ENCODE measurements around the gene PARP3.
A peak's percentile ranks its signal among the peaks of the same experiment; 100 is the strongest.
"Not testable (repeated sequence)": the region's sequence is repeated elsewhere in the genome, so short reads cannot be mapped to it uniquely, and the experiment has no call there.

The PARP3 gene

DNA sequence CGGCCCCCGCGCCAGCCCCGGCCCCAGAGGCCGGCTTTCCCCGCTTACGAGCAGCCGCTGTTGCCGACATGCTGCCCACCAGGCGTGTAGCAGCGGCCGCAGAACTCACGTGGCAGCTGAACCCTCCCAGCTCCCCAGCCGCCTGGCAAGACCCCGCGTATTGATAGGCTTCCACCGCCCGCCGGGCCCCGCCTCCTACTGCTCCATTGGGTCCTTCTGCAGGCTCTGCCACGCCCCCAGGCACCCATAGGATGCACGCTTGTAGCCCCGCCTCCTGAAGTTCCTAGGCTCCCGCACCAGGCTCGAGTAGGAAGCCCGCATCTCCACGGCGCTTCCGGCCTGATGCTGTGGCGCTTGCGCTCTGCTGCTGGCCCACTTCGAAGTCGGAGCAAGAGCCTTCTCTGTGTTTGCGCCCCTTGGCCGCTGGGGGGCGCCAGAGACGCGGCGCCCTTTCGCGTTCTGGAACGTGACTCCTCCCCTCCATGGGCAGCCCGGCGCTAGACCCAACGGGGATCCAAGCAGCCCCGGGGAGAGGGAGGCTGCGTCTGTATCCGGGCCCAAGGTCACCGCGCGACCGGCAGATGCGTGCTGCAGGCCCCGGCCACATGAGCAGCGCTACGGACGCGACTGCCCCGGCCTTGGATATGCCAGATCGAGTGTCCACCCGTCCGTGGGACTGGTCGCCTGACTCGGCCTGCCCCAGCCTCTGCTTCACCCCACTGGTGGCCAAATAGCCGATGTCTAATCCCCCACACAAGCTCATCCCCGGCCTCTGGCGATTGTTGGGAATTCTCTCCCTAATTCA is at the start of gene PARP3, which contains the start of gene RRP9:
Gene PARP3, plus strand, starts transcription at position 566 of the 805 bp plus-strand sequence. CDS start 993 bp downstream, outside the sequence.
Gene RRP9, minus strand, starts transcription at position 107 of the 805 bp plus-strand sequence. Its CDS starts 37 bp downstream, at position 70.
- no peaks in the 10 kb centered on the region for H3K27me3 Mint-ChIP-seq (ENCODE audit: low read depth)
- H3K27ac Mint-ChIP-seq, result peak within 1 kb of the TSS; percentile 71 to 90 (median 86)
- H3K4me3 Mint-ChIP-seq, result peak within 1 kb of the TSS; percentile 87 to 94 (median 93)
- H3K4me1 Mint-ChIP-seq, result peaks cover 25% of the 10 kb centered on the region
- no peaks in the 10 kb centered on the region for H3K9me3 Mint-ChIP-seq
- TF ChIP-seq, protein P1, sequence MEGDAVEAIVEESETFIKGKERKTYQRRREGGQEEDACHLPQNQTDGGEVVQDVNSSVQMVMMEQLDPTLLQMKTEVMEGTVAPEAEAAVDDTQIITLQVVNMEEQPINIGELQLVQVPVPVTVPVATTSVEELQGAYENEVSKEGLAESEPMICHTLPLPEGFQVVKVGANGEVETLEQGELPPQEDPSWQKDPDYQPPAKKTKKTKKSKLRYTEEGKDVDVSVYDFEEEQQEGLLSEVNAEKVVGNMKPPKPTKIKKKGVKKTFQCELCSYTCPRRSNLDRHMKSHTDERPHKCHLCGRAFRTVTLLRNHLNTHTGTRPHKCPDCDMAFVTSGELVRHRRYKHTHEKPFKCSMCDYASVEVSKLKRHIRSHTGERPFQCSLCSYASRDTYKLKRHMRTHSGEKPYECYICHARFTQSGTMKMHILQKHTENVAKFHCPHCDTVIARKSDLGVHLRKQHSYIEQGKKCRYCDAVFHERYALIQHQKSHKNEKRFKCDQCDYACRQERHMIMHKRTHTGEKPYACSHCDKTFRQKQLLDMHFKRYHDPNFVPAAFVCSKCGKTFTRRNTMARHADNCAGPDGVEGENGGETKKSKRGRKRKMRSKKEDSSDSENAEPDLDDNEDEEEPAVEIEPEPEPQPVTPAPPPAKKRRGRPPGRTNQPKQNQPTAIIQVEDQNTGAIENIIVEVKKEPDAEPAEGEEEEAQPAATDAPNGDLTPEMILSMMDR (IDR thresholded peaks at IDR 0.05; ENCODE audit: unreplicated experiment in 3 of 3), result peak; percentile 100
- peaks cover 9% of the 10 kb centered on the region for H3K36me3 Mint-ChIP-seq (ENCODE audit: low read depth)

DNA sequence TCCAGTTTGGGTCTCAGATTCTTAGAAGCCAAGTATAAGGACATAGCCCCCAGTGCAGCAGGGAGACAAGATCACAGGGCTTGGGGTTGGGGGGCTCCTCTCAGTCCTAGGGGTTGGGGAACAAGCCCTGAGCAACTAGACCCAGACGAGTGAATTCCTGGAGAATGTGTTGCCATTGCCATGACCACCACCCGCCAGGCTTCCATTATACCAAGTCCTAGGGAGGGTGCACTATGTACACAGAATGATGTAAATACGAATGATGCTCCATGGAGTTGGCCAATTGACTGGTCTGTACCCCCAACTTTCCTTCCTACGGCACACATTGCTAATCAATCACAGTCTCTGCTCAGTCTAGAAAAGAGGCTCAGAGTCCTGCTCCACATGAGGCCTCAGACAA is 47.8 kb upstream of the PARP3 start:
- no peak overlapping the region for H3K27ac Mint-ChIP-seq
- peaks cover 19% of the 10 kb centered on the region for H3K27me3 Mint-ChIP-seq (ENCODE audit: low read depth)
- H3K4me3 Mint-ChIP-seq, result no peak overlapping the region
- TF ChIP-seq, protein P1 (IDR thresholded peaks at IDR 0.05; ENCODE audit: unreplicated experiment in 3 of 3), result no peak
- no peaks in the 10 kb centered on the region for H3K4me1 Mint-ChIP-seq
- no peaks in the 10 kb centered on the region for H3K36me3 Mint-ChIP-seq (ENCODE audit: low read depth)
- H3K9me3 Mint-ChIP-seq, result no peaks in the 10 kb centered on the region

DNA sequence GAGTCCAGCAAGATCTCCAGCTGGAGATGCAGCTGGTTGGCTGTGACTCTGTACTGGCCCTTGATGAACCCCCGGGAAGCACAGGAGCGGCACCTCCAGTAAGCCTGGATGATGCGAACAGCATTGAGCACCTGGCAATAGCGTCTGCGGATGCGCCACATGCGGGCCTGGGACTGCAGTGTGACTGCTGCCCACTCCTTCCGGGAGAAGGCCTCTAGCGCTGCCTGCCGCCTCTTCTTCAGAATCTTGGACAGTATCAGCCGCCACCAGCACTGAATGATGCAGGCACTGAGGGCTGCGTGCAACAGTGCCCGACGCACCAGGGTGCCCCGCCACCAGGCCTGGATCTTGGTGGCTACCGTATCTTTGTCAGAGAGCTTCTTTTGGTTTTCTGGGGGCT is 47.2 kb upstream of the PARP3 start:
- H3K27me3 Mint-ChIP-seq (ENCODE audit: low read depth), result peaks cover 21% of the 10 kb centered on the region
- no peak overlapping the region for H3K27ac Mint-ChIP-seq
- H3K4me3 Mint-ChIP-seq, result no peak overlapping the region
- no peaks in the 10 kb centered on the region for H3K36me3 Mint-ChIP-seq (ENCODE audit: low read depth)
- no peaks in the 10 kb centered on the region for H3K9me3 Mint-ChIP-seq
- no peaks in the 10 kb centered on the region for H3K4me1 Mint-ChIP-seq
- TF ChIP-seq, protein P1 (IDR thresholded peaks at IDR 0.05; ENCODE audit: unreplicated experiment in 3 of 3), result no peak

DNA sequence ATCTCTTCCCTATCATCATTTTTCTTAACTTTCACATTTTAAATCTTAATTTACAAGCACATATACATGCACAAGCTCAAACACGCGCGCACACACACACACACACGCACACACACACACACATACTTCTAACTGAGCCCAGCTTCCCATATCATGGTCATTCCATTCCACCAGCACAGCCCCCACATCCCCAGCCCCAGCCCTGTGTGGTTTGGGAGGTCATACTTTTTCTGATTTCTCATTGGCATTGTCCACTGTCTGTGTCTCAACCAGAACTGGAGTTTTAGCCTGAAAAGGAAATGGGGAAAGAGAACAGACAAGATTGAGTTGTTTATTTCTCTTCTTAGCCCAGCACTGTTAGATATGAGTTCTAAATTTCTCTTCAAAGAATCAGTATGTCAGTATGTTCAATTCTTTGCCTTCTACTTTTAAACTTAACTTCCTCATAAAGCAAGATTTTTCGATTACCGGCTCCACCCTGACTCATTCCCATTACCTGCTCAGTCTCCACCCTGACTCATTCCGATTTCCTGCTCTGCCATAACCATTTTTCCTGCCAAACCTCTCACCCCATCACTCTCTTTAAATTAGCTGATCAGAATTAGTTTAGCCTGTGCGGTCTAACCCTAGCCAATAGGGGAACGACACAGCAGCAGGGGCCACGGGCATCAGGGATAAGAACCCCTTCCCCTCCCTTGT is 45.4 kb upstream of the PARP3 start:
- Mint-ChIP-seq H3K27me3 (ENCODE audit: low read depth) (peaks cover 34% of the 10 kb centered on the region), H3K36me3 (ENCODE audit: low read depth) (no peaks in the 10 kb centered on the region), H3K4me3 (no peak overlapping the region), H3K9me3 (no peaks in the 10 kb centered on the region), H3K27ac (no peak overlapping the region), H3K4me1 (no peaks in the 10 kb centered on the region)
- TF ChIP-seq, protein P1 (IDR thresholded peaks at IDR 0.05; ENCODE audit: unreplicated experiment in 3 of 3), result no peak

DNA sequence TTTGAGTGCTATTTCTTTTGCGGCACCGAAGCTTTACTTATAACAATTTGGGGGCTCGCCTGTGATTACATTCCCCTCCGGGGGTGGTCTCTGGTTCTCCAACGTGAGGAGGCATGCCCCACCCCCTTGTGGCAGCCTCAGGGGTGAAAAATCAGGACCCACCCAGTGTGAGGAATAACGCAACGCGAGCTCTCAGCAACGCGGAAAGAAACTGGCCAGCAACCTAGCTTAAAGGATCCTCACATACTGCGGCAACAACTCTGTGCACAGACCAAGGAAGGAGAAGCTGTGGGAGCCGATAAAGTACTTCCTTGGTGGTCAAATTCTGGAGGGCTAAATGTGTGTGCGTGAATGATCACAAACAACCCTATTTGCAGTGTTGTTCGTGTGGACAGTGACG is 44.8 kb upstream of the PARP3 start:
- Mint-ChIP-seq H3K27me3 (ENCODE audit: low read depth) (peaks cover 29% of the 10 kb centered on the region), H3K4me1 (no peaks in the 10 kb centered on the region), H3K9me3 (no peaks in the 10 kb centered on the region), H3K4me3 (no peak overlapping the region), H3K27ac (no peak overlapping the region), H3K36me3 (ENCODE audit: low read depth) (no peaks in the 10 kb centered on the region)
- TF ChIP-seq, protein P1 (IDR thresholded peaks at IDR 0.05; ENCODE audit: unreplicated experiment in 3 of 3), result no peak

DNA sequence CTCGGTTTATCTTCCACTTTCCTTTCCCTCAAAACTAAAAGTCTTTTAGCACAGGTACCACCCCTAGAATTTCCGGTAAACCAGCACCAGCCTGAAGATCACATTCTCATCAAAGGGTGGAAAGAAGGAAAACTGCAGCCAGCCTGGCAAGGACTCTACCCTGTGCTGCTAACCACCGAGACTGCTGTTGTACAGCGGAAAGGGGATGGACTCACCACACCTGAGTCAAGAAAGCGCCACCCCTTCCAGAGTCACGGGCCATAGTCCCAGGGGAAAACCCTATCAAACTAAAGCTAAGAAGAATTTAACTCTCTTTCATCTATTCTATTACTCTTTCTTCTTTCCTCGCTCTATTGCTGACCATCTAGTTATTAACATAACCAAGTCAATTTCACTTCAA is 42.1 kb upstream of the PARP3 start:
- H3K4me1 Mint-ChIP-seq; H3K4me3 Mint-ChIP-seq; H3K27ac Mint-ChIP-seq; H3K36me3 Mint-ChIP-seq (ENCODE audit: low read depth); H3K9me3 Mint-ChIP-seq: not testable (repeated sequence)
- peaks cover 31% of the 10 kb centered on the region for H3K27me3 Mint-ChIP-seq (ENCODE audit: low read depth)

DNA sequence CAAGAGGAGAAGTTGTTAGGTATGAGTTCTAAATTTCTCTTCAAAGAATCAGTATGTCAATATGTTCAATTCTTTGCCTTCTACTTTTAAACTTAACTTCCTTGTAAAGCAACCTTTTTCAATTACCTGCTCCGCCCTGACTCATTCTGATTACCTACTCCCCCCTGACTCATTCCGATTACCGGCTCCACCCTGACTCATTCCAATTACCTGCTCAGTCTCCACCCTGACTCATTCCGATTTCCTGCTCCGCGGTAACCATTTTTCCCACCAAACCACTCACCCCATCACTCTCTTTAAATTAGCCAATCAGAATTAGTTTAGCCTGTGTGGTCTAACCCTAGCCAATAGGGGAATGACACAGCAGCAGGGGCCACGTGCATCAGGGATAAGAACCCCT is 39.8 kb upstream of the PARP3 start:
- Mint-ChIP-seq H3K27me3 (ENCODE audit: low read depth) (peaks cover 26% of the 10 kb centered on the region), H3K9me3 (peaks cover 18% of the 10 kb centered on the region)
- H3K4me3 Mint-ChIP-seq; H3K4me1 Mint-ChIP-seq; H3K36me3 Mint-ChIP-seq (ENCODE audit: low read depth); H3K27ac Mint-ChIP-seq: not testable (repeated sequence)
